Pancreas (tissue), 10 donors: ENCODE data around the gene ST7. TPM values are rescaled to one million over a fixed set of nuclear protein-coding genes. Genes with fewer than 3 reads are reported as not detected.

Source experiments
- ATAC-seq, 4 donors: fragments of 200-7000 bp; cut with Tn5 transposase; one replicate each; pipeline versions ENCODE4 v1.8.0 to v1.9.1; 2020; ENCODE audit warnings: mild to moderate bottlenecking in 4 of 4, moderate library complexity in 4 of 4
- DNase-seq, 6 donors: peaks; one replicate each; pipeline ENCODE4 v3.0.0-alpha.2; 2020
- FAIRE-seq: peaks from 2 replicates; lab custom pipeline; 2012; peaks lifted over from hg19 to GRCh38; lab: Jason Lieb, UNC
- H3K27ac ChIP-seq, 4 donors: fragments of 200-600 bp; sonication (generic); 1 replicate in 3 of 4; 2 replicates in 1 of 4; pipeline versions ENCODE4 v1.5.0 to v1.8.0; 2020
- H3K27me3 ChIP-seq, 4 donors: fragments of 200-600 bp; one replicate each; pipeline ENCODE4 v1.8.0; 2021
- H3K36me3 ChIP-seq, 3 donors: fragments of 200-600 bp; sonication (generic) in 1 of 3; one replicate each; pipeline versions ENCODE4 v1.5.0 to v1.8.0; 2020 to 2021
- H3K4me1 ChIP-seq, 3 donors: fragments of 200-600 bp; one replicate each; pipeline ENCODE4 v1.8.0; 2021
- H3K4me3 ChIP-seq, 4 donors: fragments of 200-600 bp; sonication (generic) in 2 of 4; one replicate each; pipeline versions ENCODE4 v1.5.0 to v1.8.0; 2020 to 2021
- H3K9me3 ChIP-seq, 4 donors: fragments of 200-600 bp; one replicate each; pipeline ENCODE4 v1.8.0; 2021
- WGBS, 2 donors: extraction: QIAGEN DNeasy Blood & Tissue Kit; methylation state at CpG; one replicate each; pipeline ENCODE4 v1.1.7; 2013; 5-methylcytosine and 5-hydroxymethylcytosine counted together
- intact Hi-C, 3 donors: fragments of 100-400 bp; cut with DNase I; formaldehyde crosslinking; loops; one replicate each; pipeline versions ENCODE4 v1.11.1 to v1.14.2; 2022
- polyA plus RNA-seq, 2 donors: library from polyadenylated mRNA; stranded (reverse); fragments of 200-250 nt; gene quantifications; one replicate each; pipeline ENCODE4 v1.2.3, GENCODE V29; 2013
- total RNA-seq, 6 donors: library from RNA; stranded (reverse); fragmentation: NEBNext Ultra II Directional in 4 of 6; extraction: Animal tissue kit (Norgen Biotek cat#: 25700) in 4 of 6; gene quantifications; one replicate each; pipeline versions ENCODE4 v1.2.1 to v1.2.4, GENCODE V29; 2021 to 2023
- TF ChIP-seq, protein P1 (sequence below), 4 donors: fragments of 200-600 bp; sonication (generic) in 3 of 4; IDR thresholded peaks; one replicate each; pipeline versions ENCODE4 v1.5.0 to v1.8.0; 2021; ENCODE audit warnings: antibody characterized with exemption in 4 of 4
- donor health status: healthy with polysubstance abuse.
- donor health status: DM: no; HTN: no; CAD: no; lungs with moderate emphysema.
- donor health status: DM: no; HTN: no; CAD: no.
- donor health status: control.
- donor health status: control.
- donor health status: Bipolar disorder and iron deficiency.
- donor health status: DM: yes; HTN: yes; CAD: no.
- donor health status: DM: no; HTN: no; CAD: no.
- donor health status: DM: no; HTN: no; CAD: no.
- donor health status: DM: yes; HTN: yes; CAD: no.

ST7 gene
- total and polyA plus RNA-seq, 8 donors: 8.2 to 20.2 (median 17.1) TPM

DNA sequence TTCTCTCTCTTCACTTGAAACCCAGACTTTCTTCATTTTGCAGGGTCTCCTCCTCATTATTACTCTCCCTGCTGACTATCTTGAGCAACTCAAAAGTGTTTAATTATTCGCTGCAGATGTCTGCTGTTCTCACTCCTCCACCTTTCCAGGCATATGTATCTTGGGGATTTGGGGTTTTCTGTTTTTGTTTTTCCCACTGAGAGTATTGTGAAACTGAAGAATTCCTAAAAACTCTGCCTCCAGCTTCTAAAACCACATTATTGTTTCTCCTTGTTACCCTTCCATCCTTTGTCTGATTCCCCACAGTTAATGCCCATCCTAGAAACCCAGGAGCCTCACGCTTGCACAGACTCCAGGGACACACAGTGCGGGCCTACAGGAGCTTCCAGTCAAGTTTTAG, 318.3 kb downstream of the ST7 start:
- no peak overlapping the region for H3K27ac ChIP-seq
- intact Hi-C loops: no loop called here
- WGBS, 2 donors: 78 to 89% methylated on average over 3 of the region's 3 CpGs
- H3K4me1 ChIP-seq: no peaks in the 10 kb centered on the region
- TF ChIP-seq, protein P1, sequence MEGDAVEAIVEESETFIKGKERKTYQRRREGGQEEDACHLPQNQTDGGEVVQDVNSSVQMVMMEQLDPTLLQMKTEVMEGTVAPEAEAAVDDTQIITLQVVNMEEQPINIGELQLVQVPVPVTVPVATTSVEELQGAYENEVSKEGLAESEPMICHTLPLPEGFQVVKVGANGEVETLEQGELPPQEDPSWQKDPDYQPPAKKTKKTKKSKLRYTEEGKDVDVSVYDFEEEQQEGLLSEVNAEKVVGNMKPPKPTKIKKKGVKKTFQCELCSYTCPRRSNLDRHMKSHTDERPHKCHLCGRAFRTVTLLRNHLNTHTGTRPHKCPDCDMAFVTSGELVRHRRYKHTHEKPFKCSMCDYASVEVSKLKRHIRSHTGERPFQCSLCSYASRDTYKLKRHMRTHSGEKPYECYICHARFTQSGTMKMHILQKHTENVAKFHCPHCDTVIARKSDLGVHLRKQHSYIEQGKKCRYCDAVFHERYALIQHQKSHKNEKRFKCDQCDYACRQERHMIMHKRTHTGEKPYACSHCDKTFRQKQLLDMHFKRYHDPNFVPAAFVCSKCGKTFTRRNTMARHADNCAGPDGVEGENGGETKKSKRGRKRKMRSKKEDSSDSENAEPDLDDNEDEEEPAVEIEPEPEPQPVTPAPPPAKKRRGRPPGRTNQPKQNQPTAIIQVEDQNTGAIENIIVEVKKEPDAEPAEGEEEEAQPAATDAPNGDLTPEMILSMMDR (IDR thresholded peaks at IDR 0.05): no peak
- no peaks in the 10 kb centered on the region for H3K9me3 ChIP-seq
- H3K36me3 ChIP-seq: no peaks in the 10 kb centered on the region
- ATAC-seq (no peak), FAIRE-seq (no peak), DNase-seq (no peak)
- H3K27me3 ChIP-seq: no peaks in the 10 kb centered on the region
- no peak overlapping the region for H3K4me3 ChIP-seq

DNA sequence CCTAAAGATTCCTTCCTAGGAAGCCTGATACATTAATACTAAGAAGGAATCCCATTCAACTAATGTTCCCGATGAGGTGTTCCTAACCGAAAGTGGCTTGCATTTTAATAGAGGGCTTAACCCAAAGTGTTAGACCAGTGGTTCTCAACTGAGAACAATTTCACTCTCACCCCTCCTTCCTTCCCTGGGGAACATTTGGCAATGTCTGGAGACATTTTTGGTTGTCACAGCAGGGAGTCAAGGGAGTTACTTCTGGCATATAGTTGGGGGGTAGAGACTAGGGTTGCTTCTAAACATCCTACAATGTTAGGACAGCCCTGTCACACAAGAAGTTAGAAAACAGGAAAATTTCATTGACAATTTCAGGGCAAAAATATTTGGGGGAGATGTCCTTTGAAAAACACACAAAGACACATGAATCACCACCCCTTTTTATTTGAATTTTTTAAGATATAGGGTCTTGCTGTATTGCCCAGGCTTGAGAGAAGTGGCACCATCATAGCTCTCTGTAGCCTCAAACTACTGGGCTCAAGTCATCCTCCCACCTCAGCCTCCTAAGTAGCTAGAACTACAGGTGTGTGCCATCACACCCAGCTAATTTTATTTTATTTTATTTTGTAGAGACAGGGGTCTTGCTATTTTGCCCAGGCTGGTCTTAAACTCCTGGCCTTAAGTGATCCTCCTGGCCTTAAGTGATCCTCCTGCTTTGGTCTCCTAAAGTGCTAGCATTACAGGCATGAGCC, 318.9 kb downstream of the ST7 start:
- Histone ChIP-seq H3K4me1 (no peaks in the 10 kb centered on the region), H3K27me3 (no peaks in the 10 kb centered on the region), H3K9me3 (no peaks in the 10 kb centered on the region), H3K4me3 (no peak overlapping the region), H3K27ac (no peak overlapping the region), H3K36me3 (no peaks in the 10 kb centered on the region)
- no peak for FAIRE-seq
- TF ChIP-seq, protein P1 (IDR thresholded peaks at IDR 0.05): no peak
- ATAC-seq: no peak
- no peak for DNase-seq
- intact Hi-C loops: no loop called here
- 85 to 94% methylated on average over 2 of the region's 2 CpGs for WGBS, 2 donors

DNA sequence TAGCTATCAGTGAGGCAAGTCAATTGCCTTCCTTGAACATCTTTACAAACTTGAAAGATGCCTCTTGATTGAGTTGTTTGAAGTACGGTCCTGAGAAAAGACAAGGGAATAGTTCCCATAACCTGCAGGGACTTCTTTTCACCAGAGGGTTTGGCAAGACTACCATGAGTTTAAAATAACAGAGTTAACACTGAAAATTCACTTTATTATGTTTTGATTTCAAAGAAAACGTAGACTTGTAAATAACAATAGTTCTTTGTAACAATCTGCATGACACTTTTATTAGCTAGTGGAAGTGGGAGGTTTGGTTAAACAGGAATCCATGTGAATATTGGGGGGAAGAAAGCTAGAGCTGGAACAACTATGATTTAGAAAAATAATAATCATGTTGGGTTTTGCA, 320.0 kb downstream of the ST7 start:
- Histone ChIP-seq H3K27me3 (no peaks in the 10 kb centered on the region), H3K9me3 (no peaks in the 10 kb centered on the region), H3K4me3 (no peak overlapping the region), H3K4me1 (no peaks in the 10 kb centered on the region), H3K27ac (no peak overlapping the region), H3K36me3 (no peaks in the 10 kb centered on the region)
- DNase-seq (no peak), ATAC-seq (no peak), FAIRE-seq (no peak)
- TF ChIP-seq, protein P1 (IDR thresholded peaks at IDR 0.05): no peak
- intact Hi-C loops: no loop called here
- WGBS, 2 donors: 41 to 43% methylated on average over 2 of the region's 2 CpGs

DNA sequence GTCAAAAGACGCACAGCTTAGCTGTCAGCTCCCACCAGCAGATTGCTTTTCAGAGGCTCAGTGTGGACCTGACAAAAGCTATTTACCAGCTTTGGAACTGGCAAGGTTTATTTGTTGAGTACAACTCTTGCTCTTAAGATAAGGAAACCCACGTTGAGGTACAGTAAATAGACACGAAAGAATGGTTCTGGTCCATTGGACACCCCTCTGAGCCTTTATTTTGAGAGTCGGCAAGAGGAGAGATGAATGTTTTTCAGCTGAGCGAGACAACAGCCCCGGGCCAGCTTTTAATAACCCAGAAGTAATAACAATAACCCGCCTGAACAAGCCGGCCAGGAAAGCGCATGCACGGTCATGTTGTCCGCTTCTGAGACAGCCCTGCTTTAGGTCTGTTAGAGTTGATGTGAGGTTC, 320.5 kb downstream of the ST7 start:
- Histone ChIP-seq H3K4me1 (no peaks in the 10 kb centered on the region), H3K9me3 (no peaks in the 10 kb centered on the region), H3K4me3 (no peak overlapping the region), H3K27ac (no peak overlapping the region), H3K27me3 (no peaks in the 10 kb centered on the region), H3K36me3 (no peaks in the 10 kb centered on the region)
- FAIRE-seq (no peak), DNase-seq (no peak), ATAC-seq (no peak)
- 59 to 62% methylated on average over 11 of the region's 11 CpGs for WGBS, 2 donors
- TF ChIP-seq, protein P1 (IDR thresholded peaks at IDR 0.05): no peak
- intact Hi-C loops: no loop called here

DNA sequence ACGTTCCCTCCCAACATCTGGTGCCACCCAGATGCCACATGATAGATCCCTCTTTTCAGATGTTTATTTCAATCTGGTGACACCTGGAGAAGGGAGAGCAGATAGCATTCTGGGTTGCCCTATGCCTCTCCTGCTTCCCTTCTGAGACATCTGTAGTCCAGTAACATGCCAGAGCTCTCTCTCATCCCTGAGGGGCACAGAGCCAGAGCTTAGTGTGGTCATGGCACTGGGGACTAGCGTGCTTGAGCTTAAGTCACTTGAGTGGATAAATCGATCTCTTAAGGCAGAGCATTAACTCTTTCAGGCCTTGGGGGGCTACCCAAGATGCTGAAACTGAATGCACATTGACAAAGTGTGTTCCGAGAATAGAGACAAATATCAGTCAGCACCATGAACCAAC, 321.6 kb downstream of the ST7 start:
- FAIRE-seq (no peak), ATAC-seq (no peak), DNase-seq (no peak)
- Histone ChIP-seq H3K27me3 (no peaks in the 10 kb centered on the region), H3K4me1 (no peaks in the 10 kb centered on the region), H3K27ac (no peak overlapping the region), H3K9me3 (no peaks in the 10 kb centered on the region), H3K36me3 (no peaks in the 10 kb centered on the region), H3K4me3 (no peak overlapping the region)
- TF ChIP-seq, protein P1 (IDR thresholded peaks at IDR 0.05): no peak
- intact Hi-C loops: no loop called here
- WGBS, 2 donors: 51 to 59% methylated on average over 4 of the region's 4 CpGs
